Testis (tissue), 2 donors: Measurements from ENCODE around the gene COPS7A.

Experiments
- POLR2A ChIP-seq: fragments of 450-650 bp; IDR thresholded peaks from one replicate; pipeline ENCODE4 v1.6.1; 2017; ENCODE audit warnings: antibody characterized with exemption, mild to moderate bottlenecking, moderate library complexity
- TF ChIP-seq, protein P1 (sequence below), 3 experiments: fragments of 450-650 bp in 2 of 3; fragments of 200-600 bp in 1 of 3; sonication (generic) in 1 of 3; IDR thresholded peaks; one replicate each; pipeline ENCODE4 v1.5.1; 2016 to 2019; ENCODE audit warnings: antibody characterized with exemption in 3 of 3, mild to moderate bottlenecking in 2 of 3, moderate library complexity in 1 of 3

DNA sequence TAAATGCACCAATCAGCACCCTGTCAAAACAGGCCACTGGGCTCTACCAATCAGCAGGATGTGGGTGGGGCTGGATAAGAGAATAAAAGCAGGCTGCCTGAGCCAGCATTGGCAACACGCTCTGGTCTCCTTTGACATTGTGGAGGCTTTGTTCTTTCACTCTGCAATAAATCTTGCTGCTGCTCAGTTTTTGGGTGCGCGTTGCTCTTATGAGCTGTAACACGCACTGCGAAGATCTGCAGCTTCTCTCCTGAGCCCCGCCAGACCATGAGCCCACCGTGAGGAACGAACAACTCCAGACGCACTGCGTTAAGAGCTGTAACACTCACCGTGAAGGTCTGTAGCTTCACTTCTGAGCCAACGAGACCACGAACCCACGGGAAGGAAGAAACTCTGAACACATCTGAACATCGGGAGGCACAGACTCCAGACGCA is 14.9 kb upstream of the COPS7A start:
- TF ChIP-seq, protein P1, sequence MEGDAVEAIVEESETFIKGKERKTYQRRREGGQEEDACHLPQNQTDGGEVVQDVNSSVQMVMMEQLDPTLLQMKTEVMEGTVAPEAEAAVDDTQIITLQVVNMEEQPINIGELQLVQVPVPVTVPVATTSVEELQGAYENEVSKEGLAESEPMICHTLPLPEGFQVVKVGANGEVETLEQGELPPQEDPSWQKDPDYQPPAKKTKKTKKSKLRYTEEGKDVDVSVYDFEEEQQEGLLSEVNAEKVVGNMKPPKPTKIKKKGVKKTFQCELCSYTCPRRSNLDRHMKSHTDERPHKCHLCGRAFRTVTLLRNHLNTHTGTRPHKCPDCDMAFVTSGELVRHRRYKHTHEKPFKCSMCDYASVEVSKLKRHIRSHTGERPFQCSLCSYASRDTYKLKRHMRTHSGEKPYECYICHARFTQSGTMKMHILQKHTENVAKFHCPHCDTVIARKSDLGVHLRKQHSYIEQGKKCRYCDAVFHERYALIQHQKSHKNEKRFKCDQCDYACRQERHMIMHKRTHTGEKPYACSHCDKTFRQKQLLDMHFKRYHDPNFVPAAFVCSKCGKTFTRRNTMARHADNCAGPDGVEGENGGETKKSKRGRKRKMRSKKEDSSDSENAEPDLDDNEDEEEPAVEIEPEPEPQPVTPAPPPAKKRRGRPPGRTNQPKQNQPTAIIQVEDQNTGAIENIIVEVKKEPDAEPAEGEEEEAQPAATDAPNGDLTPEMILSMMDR (IDR thresholded peaks at IDR 0.05) = no peak
- TF ChIP-seq POLR2A = no peak
